Measurements from ENCODE around the gene ANKRD55.

The ANKRD55 gene

GRCh38 chr5:56126487-56127179 is 106.5 kb downstream of the ANKRD55 start (continued):
- TF ChIP-seq ZNF398 (tag by site-specific recombination; IDR thresholded peaks at IDR 0.05) (no peak), KLF7 (tag by site-specific recombination; IDR thresholded peaks at IDR 0.05; ENCODE audit: borderline replicate concordance) (no peak), ZNF626 (tag by site-specific recombination; IDR thresholded peaks at IDR 0.05) (no peak), ZNF830 (tag by site-specific recombination; IDR thresholded peaks at IDR 0.05; ENCODE audit: low read depth) (no peak), ZNF560 (tag by site-specific recombination; IDR thresholded peaks at IDR 0.05; ENCODE audit: borderline replicate concordance) (no peak), AEBP2 (tag by site-specific recombination; IDR thresholded peaks at IDR 0.05; ENCODE audit: borderline replicate concordance) (no peak), ZNF18 (tag by site-specific recombination; IDR thresholded peaks at IDR 0.05) (no peak), ZNF585B (tag by site-specific recombination; IDR thresholded peaks at IDR 0.05) (no peak), ZNF704 (tag by site-specific recombination; IDR thresholded peaks at IDR 0.05) (no peak), MEIS1 (CRISPR knock-in tag; IDR thresholded peaks at IDR 0.05; ENCODE audit: borderline replicate concordance) (no peak), ZNF211 (tag by site-specific recombination; IDR thresholded peaks at IDR 0.05; ENCODE audit: low read depth) (no peak)

- Histone ChIP-seq H3K9me3 (ENCODE audit: control insufficient read depth, insufficient read depth, low read depth, low read length) (no peaks in the 10 kb centered on the region), H3K27ac (ENCODE audit: extremely low read depth, low read depth, low read length) (peak overlapping the region; percentile 10; the same call in 1 of the 2 replicates), H3K4me1 (ENCODE audit: control insufficient read depth, insufficient read depth, low read length) (peaks cover 13% of the 10 kb centered on the region; the same call in 1 of the 2 replicates), H3K36me3 (ENCODE audit: control insufficient read depth in 2 of 2, insufficient read depth in 1 of 2, low read length in 2 of 2) (no peaks in the 10 kb centered on the region), H3K4me3 (ENCODE audit: low read depth, low read length) (no peak overlapping the region)
- ChIA-PET CTCF (interaction anchor here (0.6 to 1.1 kb wide), 2 partner anchors 31 to 187 kb away, joined by 5 to 7 read pairs; no protein-coding TSS in a partner anchor), POLR2A (interaction anchor here (0.6 to 1.4 kb wide), 8 partner anchors 9 to 187 kb away, joined by 3 to 9 read pairs (median 4); partner anchors contain the start of gene IL6ST)
- TF ChIP-seq ZNF423 (tag by site-specific recombination; IDR thresholded peaks at IDR 0.05) = peak; percentile 44; the same call in 1 of the 2 replicates
- peak; percentile 47; the same call in 1 of the 2 replicates for TF ChIP-seq ZNF449 (tag by site-specific recombination; IDR thresholded peaks at IDR 0.05)
- TF ChIP-seq KLF8 (tag by site-specific recombination; IDR thresholded peaks at IDR 0.05) = peak; percentile 92
- peak; percentile 42; the same call in 1 of the 2 replicates for TF ChIP-seq GLI2 (tag by site-specific recombination; IDR thresholded peaks at IDR 0.05; ENCODE audit: borderline replicate concordance, low read depth)
- 0 out of 2 replicates have a peak, but pooled peaks have one; percentile 67 for TF ChIP-seq HOXD13 (CRISPR knock-in tag; IDR thresholded peaks at IDR 0.05; ENCODE audit: borderline replicate concordance)
- peak; percentile 66 for TF ChIP-seq PRDM10 (tag by site-specific recombination; IDR thresholded peaks at IDR 0.05)
- TF ChIP-seq KLF17 (tag by site-specific recombination; IDR thresholded peaks at IDR 0.05) = peak; percentile 82
- TF ChIP-seq ZNF501 (tag by site-specific recombination; IDR thresholded peaks at IDR 0.05) = peak; percentile 82; the same call in 1 of the 2 replicates
- TF ChIP-seq ZNF629 (tag by site-specific recombination; IDR thresholded peaks at IDR 0.05) = peak; percentile 99
- TF ChIP-seq ZBTB8A (tag by site-specific recombination; IDR thresholded peaks at IDR 0.05) = 0 out of 2 replicates have a peak, but pooled peaks have one; percentile 44
These were observed 109.4 kb downstream of the ANKRD55 start for GRCh38 chr5:56123531-56124243.

Data from HEK293 (cell line).